Omental fat pad (tissue), 4 donors: ENCODE measurements around the gene COL4A4. TPM values are rescaled to one million over a fixed set of nuclear protein-coding genes. Genes with fewer than 3 reads are reported as not detected.
"Not testable (repeated sequence)": the region's sequence is repeated elsewhere in the genome, so short reads cannot be mapped to it uniquely, and the experiment has no call there.

Experiments
- ATAC-seq: fragments of 150-250 bp; one replicate; pipeline ENCODE4 v1.9.1; 2016; ENCODE audit warnings: mild to moderate bottlenecking, moderate library complexity; ENCODE audit not compliant: low FRiP score
- DNase-seq: peaks from one replicate; pipeline ENCODE4 v3.0.0-alpha.2; 2019; ENCODE audit warnings: low spot score
- CTCF ChIP-seq, 3 donors: fragments of 450-650 bp; IDR thresholded peaks; one replicate each; pipeline ENCODE4 v1.5.1; 2016 to 2017; ENCODE audit warnings: antibody characterized with exemption in 3 of 3, mild to moderate bottlenecking in 3 of 3, moderate library complexity in 2 of 3
- total RNA-seq, 4 donors: library from RNA; depleted of rRNA; stranded (reverse); fragments of >200 nt; gene quantifications; one replicate each; pipeline ENCODE4 v1.1.0, GENCODE V29; 2016

COL4A4 gene
- total RNA-seq, 4 donors from 2014 or later = 0.38 to 1.9 (median 0.64) TPM

GRCh38 chr2:227098162-227098515, 65.9 kb downstream of the COL4A4 start:
- no peak for ATAC-seq
- DNase-seq = no peak
- TF ChIP-seq CTCF (IDR thresholded peaks at IDR 0.05) = no peak

GRCh38 chr2:227097495-227098161, 66.4 kb downstream of the COL4A4 start:
- TF ChIP-seq CTCF (IDR thresholded peaks at IDR 0.05) = no peak
- ATAC-seq = no peak
- no peak for DNase-seq

GRCh38 chr2:227095346-227095745, 68.7 kb downstream of the COL4A4 start:
- DNase-seq (no peak), ATAC-seq (no peak)
- no peak for TF ChIP-seq CTCF (IDR thresholded peaks at IDR 0.05)

GRCh38 chr2:227082286-227082685, 81.7 kb downstream of the COL4A4 start:
- DNase-seq = no peak
- no peak for TF ChIP-seq CTCF (IDR thresholded peaks at IDR 0.05)
- ATAC-seq = no peak

GRCh38 chr2:227079726-227080125, 84.3 kb downstream of the COL4A4 start:
- no peak for DNase-seq
- no peak for TF ChIP-seq CTCF (IDR thresholded peaks at IDR 0.05)

GRCh38 chr2:227065065-227065464, 98.9 kb downstream of the COL4A4 start:
- ATAC-seq, DNase-seq: not testable (repeated sequence)

More at GRCh38 chr2:227079726-227080125, 84.3 kb downstream of the COL4A4 start:
- no peak for ATAC-seq

GRCh38 chr2:227058888-227059399, 105.1 kb downstream of the COL4A4 start:
- no peak for ATAC-seq
- TF ChIP-seq CTCF (IDR thresholded peaks at IDR 0.05) = no peak
- no peak for DNase-seq
